Neuron (in vitro differentiated cells): Measurements from ENCODE around the gene ADAMTS16.

Experiments used
- H2AFZ ChIP-seq: one replicate; pipeline ENCODE4 v1.6.1; 2013; ENCODE audit warnings: low read depth, mild to moderate bottlenecking, inconsistent platforms, low read length, moderate library complexity
- H3K27me3 ChIP-seq: one replicate; pipeline ENCODE4 v1.6.1; 2013; ENCODE audit warnings: low read length; ENCODE audit not compliant: insufficient read depth
- H3K36me3 ChIP-seq: one replicate; pipeline ENCODE4 v1.6.1; 2013; ENCODE audit warnings: low read length; ENCODE audit not compliant: insufficient read depth
- H3K4me1 ChIP-seq: one replicate; pipeline ENCODE4 v1.6.1; 2013; ENCODE audit warnings: low read length; ENCODE audit not compliant: insufficient read depth
- H3K4me3 ChIP-seq: 2 replicates; pipeline ENCODE4 v1.5.1; 2013; ENCODE audit warnings: mild to moderate bottlenecking, low read length, moderate library complexity
- H3K9me3 ChIP-seq: one replicate; pipeline ENCODE4 v1.6.1; 2013; ENCODE audit warnings: low read length

The ADAMTS16 gene

GRCh38 chr5:5150667-5151066 is 10.5 kb downstream of the ADAMTS16 start:
- H3K4me3 ChIP-seq, result no peak overlapping the region
- no peak overlapping the region for H2AFZ ChIP-seq
- H3K4me1 ChIP-seq, result no peaks in the 10 kb centered on the region
- H3K27me3 ChIP-seq, result no peaks in the 10 kb centered on the region
- no peaks in the 10 kb centered on the region for H3K36me3 ChIP-seq
- H3K9me3 ChIP-seq, result peaks cover 5% of the 10 kb centered on the region

GRCh38 chr5:5154733-5155132 is 14.6 kb downstream of the ADAMTS16 start:
- H3K9me3 ChIP-seq, result peaks cover 5% of the 10 kb centered on the region
- no peak overlapping the region for H2AFZ ChIP-seq
- no peaks in the 10 kb centered on the region for H3K36me3 ChIP-seq
- H3K4me3 ChIP-seq, result no peak overlapping the region
- no peaks in the 10 kb centered on the region for H3K4me1 ChIP-seq
- no peaks in the 10 kb centered on the region for H3K27me3 ChIP-seq

GRCh38 chr5:5155617-5156016 is 15.5 kb downstream of the ADAMTS16 start:
- Histone ChIP-seq H2AFZ (no peak overlapping the region), H3K36me3 (no peaks in the 10 kb centered on the region), H3K4me1 (no peaks in the 10 kb centered on the region), H3K27me3 (no peaks in the 10 kb centered on the region), H3K4me3 (no peak overlapping the region), H3K9me3 (peaks cover under 1% of the 10 kb centered on the region)

- no peaks in the 10 kb centered on the region for H3K9me3 ChIP-seq
- H3K4me1 ChIP-seq, result no peaks in the 10 kb centered on the region
- no peak overlapping the region for H2AFZ ChIP-seq
- no peaks in the 10 kb centered on the region for H3K36me3 ChIP-seq
- H3K27me3 ChIP-seq, result no peaks in the 10 kb centered on the region
- no peak overlapping the region for H3K4me3 ChIP-seq
Measured at GRCh38 chr5:5156471-5157082, 16.4 kb downstream of the ADAMTS16 start.

- Histone ChIP-seq H2AFZ (no peak overlapping the region), H3K9me3 (no peaks in the 10 kb centered on the region), H3K4me3 (no peak overlapping the region), H3K36me3 (no peaks in the 10 kb centered on the region), H3K27me3 (no peaks in the 10 kb centered on the region), H3K4me1 (no peaks in the 10 kb centered on the region)
Measured at GRCh38 chr5:5158472-5158895, 18.4 kb downstream of the ADAMTS16 start.

GRCh38 chr5:5159282-5160103 is 19.4 kb downstream of the ADAMTS16 start:
- no peaks in the 10 kb centered on the region for H3K9me3 ChIP-seq
- no peak overlapping the region for H3K4me3 ChIP-seq
- no peaks in the 10 kb centered on the region for H3K27me3 ChIP-seq
- H3K36me3 ChIP-seq, result no peaks in the 10 kb centered on the region
- H2AFZ ChIP-seq, result no peak overlapping the region
- H3K4me1 ChIP-seq, result no peaks in the 10 kb centered on the region

- H3K36me3 ChIP-seq, result no peaks in the 10 kb centered on the region
- no peaks in the 10 kb centered on the region for H3K9me3 ChIP-seq
- no peak overlapping the region for H3K4me3 ChIP-seq
- no peak overlapping the region for H2AFZ ChIP-seq
- no peaks in the 10 kb centered on the region for H3K27me3 ChIP-seq
- H3K4me1 ChIP-seq, result no peaks in the 10 kb centered on the region
Measured at GRCh38 chr5:5164163-5164562, 24.0 kb downstream of the ADAMTS16 start.

- Histone ChIP-seq H3K36me3 (no peaks in the 10 kb centered on the region), H3K4me3 (no peak overlapping the region), H3K4me1 (no peaks in the 10 kb centered on the region), H3K9me3 (no peaks in the 10 kb centered on the region), H2AFZ (no peak overlapping the region), H3K27me3 (no peaks in the 10 kb centered on the region)
Measured at GRCh38 chr5:5165541-5166002, 25.4 kb downstream of the ADAMTS16 start.

GRCh38 chr5:5169466-5169865 is 29.3 kb downstream of the ADAMTS16 start:
- Histone ChIP-seq H3K36me3 (no peaks in the 10 kb centered on the region), H2AFZ (no peak overlapping the region), H3K4me3 (no peak overlapping the region), H3K4me1 (no peaks in the 10 kb centered on the region), H3K9me3 (no peaks in the 10 kb centered on the region), H3K27me3 (no peaks in the 10 kb centered on the region)

- Histone ChIP-seq H3K9me3 (no peaks in the 10 kb centered on the region), H3K36me3 (no peaks in the 10 kb centered on the region), H3K27me3 (peaks cover 2% of the 10 kb centered on the region), H3K4me1 (no peaks in the 10 kb centered on the region), H2AFZ (no peak overlapping the region), H3K4me3 (no peak overlapping the region)
Measured at GRCh38 chr5:5178136-5178535, 38.0 kb downstream of the ADAMTS16 start.

GRCh38 chr5:5178580-5178979 is 38.5 kb downstream of the ADAMTS16 start:
- Histone ChIP-seq H3K36me3 (no peaks in the 10 kb centered on the region), H3K4me1 (no peaks in the 10 kb centered on the region), H2AFZ (no peak overlapping the region), H3K27me3 (peaks cover 2% of the 10 kb centered on the region), H3K4me3 (no peak overlapping the region), H3K9me3 (no peaks in the 10 kb centered on the region)

GRCh38 chr5:5179079-5179478 is 38.9 kb downstream of the ADAMTS16 start:
- no peaks in the 10 kb centered on the region for H3K4me1 ChIP-seq
- peaks cover 2% of the 10 kb centered on the region for H3K27me3 ChIP-seq
- H3K9me3 ChIP-seq, result no peaks in the 10 kb centered on the region
- no peaks in the 10 kb centered on the region for H3K36me3 ChIP-seq
- no peak overlapping the region for H2AFZ ChIP-seq
- no peak overlapping the region for H3K4me3 ChIP-seq

- H2AFZ ChIP-seq, result no peak overlapping the region
- no peaks in the 10 kb centered on the region for H3K4me1 ChIP-seq
- H3K4me3 ChIP-seq, result no peak overlapping the region
- peaks cover 2% of the 10 kb centered on the region for H3K27me3 ChIP-seq
- no peaks in the 10 kb centered on the region for H3K36me3 ChIP-seq
- H3K9me3 ChIP-seq, result no peaks in the 10 kb centered on the region
Measured at GRCh38 chr5:5179597-5179996, 39.5 kb downstream of the ADAMTS16 start.
